K562 (cell line): Measurements from ENCODE around the gene XRCC3. TPM values are rescaled to one million over a fixed set of nuclear protein-coding genes. Genes with fewer than 3 reads are reported as not detected.

Experiments used
- ATAC-seq: fragments of 200-7000 bp; cut with Tn5 transposase; 3 replicates; pipeline ENCODE4 v1.9.1; 2020; ENCODE audit warnings: moderate library complexity
- BruUV-seq: library from RNA; stranded (reverse); fragments of 400-500 nt; replicated peaks from 2 replicates; lab custom pipeline; 2021; lab: Mats Ljungman, UMichigan
- CTCF ChIA-PET: fragments of 300-600 bp; formaldehyde crosslinking; extraction: SDS; loops from one replicate; lab custom pipeline; 2021; ENCODE audit warnings: low intra/inter-chr PET ratio; lab: Yijun Ruan, JAX
- POLR2A ChIA-PET: fragments of 300-600, 350-650 bp; sonication (Branson Sonifier 250); formaldehyde crosslinking; extraction: SDS; loops from one replicate; lab custom pipeline; 2021; ENCODE audit warnings: antibody characterized with exemption, inconsistent platforms; lab: Yijun Ruan, JAX
- DNase-seq, 4 experiments: peaks; one replicate each; pipeline versions ENCODE4 v3.0.0 to v3.0.0-alpha.2; 2011 to 2018; ENCODE audit warnings: low spot score in 3 of 4, mixed read lengths in 3 of 4; ENCODE audit errors: extremely low read depth in 1 of 4
- FAIRE-seq: peaks from 2 replicates; lab custom pipeline; 2011; peaks lifted over from hg19 to GRCh38; lab: Jason Lieb, UNC
- H2AFZ ChIP-seq: 2 replicates; pipeline ENCODE4 v1.6.0; 2011; ENCODE audit warnings: low read depth, low read length, control low read depth, inconsistent platforms
- H3K27ac ChIP-seq: fragments of 200-600 bp; 3 replicates; pipeline ENCODE4 v1.8.0; 2011; ENCODE audit warnings: low read depth, mild to moderate bottlenecking, control low read depth, inconsistent platforms, low read length, moderate library complexity, mixed read lengths; ENCODE audit errors: extremely low read depth
- H3K27me3 ChIP-seq, 2 experiments: fragments of 300-600 bp in 1 of 2; 2 replicates in 1 of 2; 3 replicates in 1 of 2; pipeline versions ENCODE4 v1.6.0 to v1.8.0; 2011; ENCODE audit warnings: inconsistent platforms in 2 of 2, low read length in 2 of 2, mild to moderate bottlenecking in 1 of 2, mixed read lengths in 1 of 2, moderate library complexity in 1 of 2; ENCODE audit not compliant: control insufficient read depth in 2 of 2, insufficient read depth in 2 of 2
- H3K36me3 ChIP-seq: fragments of 300-600 bp; 3 replicates; pipeline ENCODE4 v1.8.0; 2011; ENCODE audit warnings: mild to moderate bottlenecking, low read length, inconsistent platforms; ENCODE audit not compliant: control insufficient read depth, insufficient read depth
- H3K4me1 ChIP-seq, 2 experiments: fragments of 200-600 bp in 1 of 2; replicated peaks in 1 of 2; 2 replicates in 1 of 2; 3 replicates in 1 of 2; pipeline versions ENCODE4 v1.5.1 to v1.8.0; 2011; ENCODE audit warnings: inconsistent platforms in 2 of 2, low read length in 2 of 2, mild to moderate bottlenecking in 1 of 2, mixed read lengths in 1 of 2, moderate library complexity in 1 of 2; ENCODE audit not compliant: control insufficient read depth in 2 of 2, insufficient read depth in 2 of 2
- H3K4me2 ChIP-seq: 2 replicates; pipeline ENCODE4 v1.6.1; 2011; ENCODE audit warnings: low read length, control low read depth, inconsistent platforms, mixed read lengths; ENCODE audit not compliant: insufficient read depth
- H3K4me3 ChIP-seq: fragments of 200-600 bp; sonication (generic), shearing (Covaris generic); 2 replicates; pipeline ENCODE4 v1.5.1; 2016; ENCODE audit warnings: control low read depth, inconsistent platforms
- H3K79me2 ChIP-seq: fragments of 200-600 bp; 3 replicates; pipeline ENCODE4 v1.8.0; 2011; ENCODE audit warnings: low read length, inconsistent platforms; ENCODE audit not compliant: control insufficient read depth, insufficient read depth
- H3K9ac ChIP-seq, 2 experiments: 2 replicates each; pipeline versions ENCODE4 v1.6.0 to v1.6.1; 2011; ENCODE audit warnings: low read depth in 2 of 2, low read length in 2 of 2, control low read depth in 1 of 2, inconsistent platforms in 1 of 2, mild to moderate bottlenecking in 1 of 2, mixed read lengths in 1 of 2; ENCODE audit not compliant: insufficient read depth in 1 of 2
- H3K9me1 ChIP-seq: one replicate; pipeline ENCODE4 v1.6.0; 2011; ENCODE audit warnings: inconsistent platforms, mild to moderate bottlenecking, low read length, moderate library complexity; ENCODE audit not compliant: control insufficient read depth, insufficient read depth
- H3K9me3 ChIP-seq: replicated peaks from 2 replicates; pipeline ENCODE4 v1.5.1; 2011; ENCODE audit warnings: low read depth, low read length, inconsistent platforms; ENCODE audit not compliant: control insufficient read depth, insufficient read depth
- H4K20me1 ChIP-seq: replicated peaks from 2 replicates; pipeline ENCODE4 v1.6.1; 2011; ENCODE audit warnings: low read length, inconsistent platforms, mixed read lengths; ENCODE audit not compliant: control insufficient read depth, insufficient read depth
- C11orf30 ChIP-seq: fragments of 450-650 bp; IDR thresholded peaks from 2 replicates; pipeline ENCODE4 v1.6.1; 2016; ENCODE audit warnings: low read depth, mild to moderate bottlenecking
- FOXO4 ChIP-seq: fragments of 450-650 bp; formaldehyde crosslinking; IDR thresholded peaks from 2 replicates; pipeline ENCODE4 v1.4.0; 2020; ENCODE audit warnings: mild to moderate bottlenecking, moderate library complexity
- LEF1 ChIP-seq: fragments of 450-650 bp; IDR thresholded peaks from 2 replicates; pipeline ENCODE4 v1.6.1; 2016; ENCODE audit warnings: mild to moderate bottlenecking
- NEUROD1 ChIP-seq: fragments of 150-350 bp; IDR thresholded peaks from 2 replicates; pipeline ENCODE4 v1.6.1; 2014; ENCODE audit warnings: borderline replicate concordance, low read length, low read depth; ENCODE audit not compliant: partially characterized antibody
- POLR2H ChIP-seq: IDR thresholded peaks from 2 replicates; pipeline ENCODE4 v1.6.1; 2016; ENCODE audit warnings: missing genetic modification characterization, low read depth, mild to moderate bottlenecking, control low read depth, missing compliant biosample characterization, moderate library complexity
- RBFOX2 ChIP-seq: fragments of 200-400 bp; formaldehyde crosslinking; IDR thresholded peaks from 2 replicates; pipeline ENCODE4 v1.6.1; 2017; ENCODE audit warnings: low read depth, mild to moderate bottlenecking, low read length, moderate library complexity
- RNF2 ChIP-seq: sonication (generic); IDR thresholded peaks from 2 replicates; pipeline ENCODE4 v1.6.1; 2016
- TEAD1 ChIP-seq, 2 experiments: fragments of 450-650 bp in 1 of 2; sonication (generic) in 1 of 2; formaldehyde crosslinking; IDR thresholded peaks; 2 replicates each; pipeline versions ENCODE4 v1.4.0 to v1.8.0; 2020 to 2022; ENCODE audit warnings: mild to moderate bottlenecking in 2 of 2, missing genetic modification reagents in 1 of 2
- WGBS: fragments of 100-300 bp; shearing (Covaris generic); methylation state at CpG from one replicate; pipeline ENCODE4 v1.1.6; 2016; ENCODE audit warnings: low coverage, mixed read lengths; ENCODE audit not compliant: insufficient coverage; ENCODE audit errors: missing lambda C conversion rate; 5-methylcytosine and 5-hydroxymethylcytosine counted together
- in situ Hi-C: fragments of 300-500 bp; cut with MboI; formaldehyde crosslinking; loops from 4 replicates; pipeline ENCODE4 v1.15.0; 2018; ENCODE audit warnings: inconsistent platforms, mixed read lengths
- intact Hi-C: fragments of 100-400 bp; cut with micrococcal nuclease; formaldehyde crosslinking; loops from 2 replicates; pipeline ENCODE4 v1.14.2; 2022
- polyA plus RNA-seq, 8 experiments: library from polyadenylated mRNA; depleted of rRNA in 4 of 8; stranded (reverse) in 5 of 8; unstranded in 3 of 8; fragments of >200 nt; fragmentation: Nextera tagmentation in 2 of 8; fragmentation: Illumina TruSeq in 1 of 8; extraction: Ambion mirVana in 2 of 8; extraction: Trizol in 1 of 8; gene quantifications; 2 replicates each; pipeline versions ENCODE4 v1.2.1 to v1.2.3, GENCODE V29; 2011 to 2014; ENCODE audit warnings: inconsistent platforms in 1 of 8, missing spikeins in 1 of 8
- total RNA-seq, 7 experiments: library from RNA; depleted of rRNA in 6 of 7; stranded (reverse); fragments of >200 nt in 6 of 7; fragmentation: Illumina TruSeq in 2 of 7; extraction: Trizol in 2 of 7; gene quantifications; 2 replicates each; pipeline versions ENCODE4 v1.2.1 to v1.2.3, GENCODE V29; 2011 to 2021; ENCODE audit warnings: low replicate concordance in 1 of 7
- TF ChIP-seq, protein P1 (sequence below): IDR thresholded peaks from 2 replicates; pipeline ENCODE4 v1.6.1; 2016; ENCODE audit warnings: missing genetic modification characterization, missing compliant biosample characterization
- TF ChIP-seq, protein P2 (sequence below): fragments of 250-450 bp; sonication (Bioruptor Pico); IDR thresholded peaks from 2 replicates; pipeline ENCODE4 v1.5.0; 2021; ENCODE audit warnings: mild to moderate bottlenecking, moderate library complexity
- TF ChIP-seq, protein P3 (sequence below): sonication (generic); formaldehyde crosslinking; IDR thresholded peaks from 2 replicates; pipeline ENCODE4 v1.8.0; 2023; ENCODE audit warnings: mild to moderate bottlenecking, missing genetic modification reagents

The XRCC3 gene
- total and polyA plus RNA-seq, 9 of the 15 experiments (the other 6 are each of a cell fraction or from before 2014, with no cell fraction given) = 0.34 to 59.3 (median 30.3) TPM

DNA sequence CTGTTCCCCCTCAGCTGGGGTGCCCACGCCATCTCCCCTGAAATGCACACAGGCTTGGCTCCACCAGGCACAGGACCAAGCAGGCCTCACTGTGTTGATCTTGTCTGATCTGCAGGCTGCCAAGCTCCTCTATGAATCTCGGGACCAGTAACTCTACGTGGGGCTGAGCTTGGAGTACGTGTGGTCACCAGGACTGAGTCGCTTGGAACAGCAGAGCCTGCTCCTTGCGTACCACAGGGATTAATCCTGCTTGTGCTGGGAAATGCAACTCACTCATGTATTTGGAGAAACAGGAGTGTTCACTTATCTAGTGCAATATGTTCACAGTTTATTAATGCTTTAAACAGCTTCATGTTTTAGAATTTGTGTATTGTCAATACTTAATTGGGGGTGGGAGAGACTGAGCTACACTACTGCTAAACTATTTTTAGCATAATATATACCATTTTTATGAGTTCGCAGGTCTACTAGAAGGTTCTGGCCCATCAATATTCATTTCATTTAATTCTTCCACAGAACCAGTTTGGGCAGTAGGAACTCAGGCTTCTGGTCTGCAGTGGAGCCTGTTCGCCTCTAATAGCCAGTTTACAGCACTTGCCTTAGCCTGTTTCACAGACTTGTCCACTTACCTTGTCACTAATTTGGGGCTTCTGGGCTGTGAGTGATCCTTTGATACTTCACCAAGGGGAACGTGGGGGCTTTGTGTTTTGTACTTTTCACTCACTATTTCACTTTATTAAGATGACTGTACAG is 17.8 kb upstream of the XRCC3 start:
- H3K79me2 ChIP-seq = no peaks in the 10 kb centered on the region
- H2AFZ ChIP-seq = no peak overlapping the region
- ChIA-PET CTCF (no interaction called here), POLR2A (interaction anchor here (1.0 kb wide), 2 partner anchors 32 to 86 kb away, joined by 3 to 4 read pairs; no protein-coding TSS in a partner anchor)
- intact Hi-C loops (no loop called here), in situ Hi-C loops (no loop called here)
- TSS peak; percentile 40 for BruUV-seq
- ATAC-seq (no peak), DNase-seq (no peak), FAIRE-seq (no peak)
- H3K4me2 ChIP-seq = no peak overlapping the region
- no peaks in the 10 kb centered on the region for H3K9me3 ChIP-seq
- no peak overlapping the region for H3K9ac ChIP-seq
- H3K4me1 ChIP-seq = peaks cover 10 to 31% of the 10 kb centered on the region in 2 experiments; a peak in 4 of 5 replicates
- no peaks in the 10 kb centered on the region for H3K27me3 ChIP-seq
- no peaks in the 10 kb centered on the region for H4K20me1 ChIP-seq
- peaks cover 48% of the 10 kb centered on the region; the same call in 2 of the 3 replicates for H3K36me3 ChIP-seq
- H3K27ac ChIP-seq = no peak overlapping the region
- no peaks in the 10 kb centered on the region for H3K9me1 ChIP-seq
- 87% methylated on average over 9 of the region's 9 CpGs for WGBS
- no peak overlapping the region for H3K4me3 ChIP-seq
- no peak for TF ChIP-seq TEAD1 (CRISPR knock-in tag; IDR thresholded peaks at IDR 0.05)
- TF ChIP-seq, protein P1, sequence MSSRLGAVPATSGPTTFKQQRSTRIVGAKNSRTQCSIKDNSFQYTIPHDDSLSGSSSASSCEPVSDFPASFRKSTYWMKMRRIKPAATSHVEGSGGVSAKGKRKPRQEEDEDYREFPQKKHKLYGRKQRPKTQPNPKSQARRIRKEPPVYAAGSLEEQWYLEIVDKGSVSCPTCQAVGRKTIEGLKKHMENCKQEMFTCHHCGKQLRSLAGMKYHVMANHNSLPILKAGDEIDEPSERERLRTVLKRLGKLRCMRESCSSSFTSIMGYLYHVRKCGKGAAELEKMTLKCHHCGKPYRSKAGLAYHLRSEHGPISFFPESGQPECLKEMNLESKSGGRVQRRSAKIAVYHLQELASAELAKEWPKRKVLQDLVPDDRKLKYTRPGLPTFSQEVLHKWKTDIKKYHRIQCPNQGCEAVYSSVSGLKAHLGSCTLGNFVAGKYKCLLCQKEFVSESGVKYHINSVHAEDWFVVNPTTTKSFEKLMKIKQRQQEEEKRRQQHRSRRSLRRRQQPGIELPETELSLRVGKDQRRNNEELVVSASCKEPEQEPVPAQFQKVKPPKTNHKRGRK (tag) = no peak
- no peak for TF ChIP-seq RBFOX2
- no peak for TF ChIP-seq FOXO4 (CRISPR knock-in tag)
- TF ChIP-seq, protein P2, sequence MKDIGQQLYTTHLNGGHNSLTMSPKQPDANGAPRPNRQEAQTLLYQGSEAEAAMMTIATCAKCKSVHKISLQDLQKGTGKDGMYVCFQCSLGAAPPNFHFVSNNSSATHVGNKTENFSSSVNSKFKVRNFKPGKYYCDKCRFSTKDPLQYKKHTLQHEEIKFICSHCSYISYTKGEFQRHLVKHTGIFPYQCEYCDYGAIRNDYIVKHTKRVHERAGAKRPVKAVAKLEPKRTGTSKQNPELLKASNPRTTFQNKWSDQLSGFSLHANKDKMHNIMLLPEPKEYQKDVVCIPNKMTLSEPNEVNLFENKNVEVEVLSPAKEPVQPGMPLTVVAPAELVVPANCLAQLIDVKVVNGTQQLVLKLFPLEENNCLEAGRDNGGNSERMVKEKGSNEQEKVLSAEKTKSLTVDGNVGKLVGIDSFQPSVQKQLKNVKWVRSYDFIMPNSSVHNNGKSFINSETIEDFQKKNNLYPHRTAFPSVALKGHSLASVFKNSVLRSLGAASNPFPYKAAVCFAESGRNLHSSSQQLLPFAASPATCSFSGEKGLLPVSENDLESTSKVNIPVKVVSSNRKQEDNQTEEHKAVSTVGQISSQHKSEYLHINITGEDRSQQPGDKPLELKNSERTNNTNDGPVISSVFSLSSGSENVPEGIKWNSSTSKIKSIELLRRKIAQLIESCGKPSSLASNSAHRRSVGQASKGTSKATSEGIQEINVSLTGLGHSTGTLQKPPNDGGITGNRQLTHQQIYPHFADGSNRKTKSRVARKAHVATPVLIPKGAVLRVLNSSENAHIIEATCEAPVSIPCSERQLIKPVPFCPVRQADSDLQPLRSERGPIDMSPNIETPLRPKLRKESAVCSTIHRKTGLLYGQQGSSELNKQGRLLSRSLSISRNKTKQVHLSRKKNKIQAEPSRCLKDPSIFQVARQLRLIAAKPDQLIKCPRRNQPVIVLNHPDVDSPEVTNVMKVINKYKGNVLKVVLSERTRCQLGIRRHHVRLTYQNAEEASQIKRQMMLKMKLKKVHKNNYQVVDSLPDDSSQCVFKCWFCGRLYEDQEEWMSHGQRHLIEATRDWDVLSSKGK (CRISPR knock-in tag) = no peak
- TF ChIP-seq, protein P3, sequence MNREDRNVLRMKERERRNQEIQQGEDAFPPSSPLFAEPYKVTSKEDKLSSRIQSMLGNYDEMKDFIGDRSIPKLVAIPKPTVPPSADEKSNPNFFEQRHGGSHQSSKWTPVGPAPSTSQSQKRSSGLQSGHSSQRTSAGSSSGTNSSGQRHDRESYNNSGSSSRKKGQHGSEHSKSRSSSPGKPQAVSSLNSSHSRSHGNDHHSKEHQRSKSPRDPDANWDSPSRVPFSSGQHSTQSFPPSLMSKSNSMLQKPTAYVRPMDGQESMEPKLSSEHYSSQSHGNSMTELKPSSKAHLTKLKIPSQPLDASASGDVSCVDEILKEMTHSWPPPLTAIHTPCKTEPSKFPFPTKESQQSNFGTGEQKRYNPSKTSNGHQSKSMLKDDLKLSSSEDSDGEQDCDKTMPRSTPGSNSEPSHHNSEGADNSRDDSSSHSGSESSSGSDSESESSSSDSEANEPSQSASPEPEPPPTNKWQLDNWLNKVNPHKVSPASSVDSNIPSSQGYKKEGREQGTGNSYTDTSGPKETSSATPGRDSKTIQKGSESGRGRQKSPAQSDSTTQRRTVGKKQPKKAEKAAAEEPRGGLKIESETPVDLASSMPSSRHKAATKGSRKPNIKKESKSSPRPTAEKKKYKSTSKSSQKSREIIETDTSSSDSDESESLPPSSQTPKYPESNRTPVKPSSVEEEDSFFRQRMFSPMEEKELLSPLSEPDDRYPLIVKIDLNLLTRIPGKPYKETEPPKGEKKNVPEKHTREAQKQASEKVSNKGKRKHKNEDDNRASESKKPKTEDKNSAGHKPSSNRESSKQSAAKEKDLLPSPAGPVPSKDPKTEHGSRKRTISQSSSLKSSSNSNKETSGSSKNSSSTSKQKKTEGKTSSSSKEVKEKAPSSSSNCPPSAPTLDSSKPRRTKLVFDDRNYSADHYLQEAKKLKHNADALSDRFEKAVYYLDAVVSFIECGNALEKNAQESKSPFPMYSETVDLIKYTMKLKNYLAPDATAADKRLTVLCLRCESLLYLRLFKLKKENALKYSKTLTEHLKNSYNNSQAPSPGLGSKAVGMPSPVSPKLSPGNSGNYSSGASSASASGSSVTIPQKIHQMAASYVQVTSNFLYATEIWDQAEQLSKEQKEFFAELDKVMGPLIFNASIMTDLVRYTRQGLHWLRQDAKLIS (CRISPR knock-in tag) = no peak
- no peak for TF ChIP-seq NEUROD1
- no peak for TF ChIP-seq C11orf30
- TF ChIP-seq RNF2 = no peak
- no peak for TF ChIP-seq POLR2H (tag)
- TF ChIP-seq LEF1 = no peak
